ENCODE results near the gene RELT. TPM values are rescaled to one million over a fixed set of nuclear protein-coding genes. Genes with fewer than 3 reads are reported as not detected.

The RELT gene
- total RNA-seq, 1 experiment from 2014 or later = 13.8 TPM

GRCh38 chr11:73399159-73399590 is 23.0 kb downstream of the RELT start:
- Histone ChIP-seq H3K9ac (ENCODE audit: low read length) (no peak overlapping the region), H3K4me1 (ENCODE audit: control insufficient read depth in 1 of 2, insufficient read depth in 2 of 2, low read length in 2 of 2) (no peaks in the 10 kb centered on the region), H3K79me2 (ENCODE audit: insufficient read depth, low read length) (no peaks in the 10 kb centered on the region), H3K36me3 (ENCODE audit: control insufficient read depth in 1 of 2, insufficient read depth in 2 of 2, low read length in 2 of 2) (peaks cover 2 to 8% of the 10 kb centered on the region in 2 experiments; a peak in 2 of 4 replicates), H3K27me3 (ENCODE audit: insufficient read depth, low read length) (no peaks in the 10 kb centered on the region), H4K20me1 (ENCODE audit: insufficient read depth) (no peaks in the 10 kb centered on the region), H3K4me3 (replicated peaks in 1 of 2; ENCODE audit: low read depth in 1 of 2, low read length in 2 of 2) (no peak overlapping the region), H3K4me2 (ENCODE audit: low read length) (no peak overlapping the region), H3K9me2 (ENCODE audit: insufficient read depth) (no peaks in the 10 kb centered on the region), H3K27ac (ENCODE audit: low read depth, low read length) (no peak overlapping the region), H3K9me3 (ENCODE audit: control insufficient read depth in 1 of 2, insufficient read depth in 1 of 2, low read depth in 1 of 2, low read length in 2 of 2) (no peaks in the 10 kb centered on the region), H2AFZ (ENCODE audit: low read depth, low read length, poor library complexity, severe bottlenecking) (no peak overlapping the region)
- ChIA-PET CTCF (interaction anchor here (0.9 to 1.0 kb wide), 3 partner anchors 48 to 261 kb away, joined by 3 to 4 read pairs (median 3); no protein-coding TSS in a partner anchor), POLR2A (no interaction called here), RAD21 (ENCODE audit: low non-redundant PET in 1 of 2, low total read pairs in 2 of 2, uncharacterized antibody in 2 of 2, unreplicated experiment in 2 of 2) (no interaction called here)
- BruUV-seq (replicated peaks) = no TSS peak
- DNase-seq (ENCODE audit: low read depth, low spot score) (no peak), ATAC-seq (no peak)
- intact Hi-C loops (cut with micrococcal nuclease) = no loop called here
- TF ChIP-seq SP1 (IDR thresholded peaks at IDR 0.05; ENCODE audit: low read depth) = no peak
- no peak for TF ChIP-seq SIN3A (IDR thresholded peaks at IDR 0.05; ENCODE audit: low read depth)

- H3K9me3 ChIP-seq (ENCODE audit: control insufficient read depth in 1 of 2, insufficient read depth in 1 of 2, low read depth in 1 of 2, low read length in 2 of 2) = no peaks in the 10 kb centered on the region
- ChIA-PET CTCF (interaction anchor here (0.8 to 1.7 kb wide), 3 partner anchors 48 to 532 kb away, joined by 3 to 6 read pairs (median 4); no protein-coding TSS in a partner anchor), POLR2A (no interaction called here), RAD21 (ENCODE audit: low non-redundant PET in 1 of 2, low total read pairs in 2 of 2, uncharacterized antibody in 2 of 2, unreplicated experiment in 2 of 2) (no interaction called here)
- no peak overlapping the region for H3K4me2 ChIP-seq (ENCODE audit: low read length)
- intact Hi-C loops (cut with micrococcal nuclease) = no loop called here
- no peak overlapping the region for H2AFZ ChIP-seq (ENCODE audit: low read depth, low read length, poor library complexity, severe bottlenecking)
- H3K4me1 ChIP-seq (ENCODE audit: control insufficient read depth in 1 of 2, insufficient read depth in 2 of 2, low read length in 2 of 2) = no peaks in the 10 kb centered on the region
- H3K4me3 ChIP-seq (replicated peaks in 1 of 2; ENCODE audit: low read depth in 1 of 2, low read length in 2 of 2) = no peak overlapping the region
- no peaks in the 10 kb centered on the region for H3K9me2 ChIP-seq (ENCODE audit: insufficient read depth)
- DNase-seq (ENCODE audit: low read depth, low spot score) (no peak), ATAC-seq (no peak)
- no peaks in the 10 kb centered on the region for H4K20me1 ChIP-seq (ENCODE audit: insufficient read depth)
- no TSS peak for BruUV-seq (replicated peaks)
- no peaks in the 10 kb centered on the region for H3K27me3 ChIP-seq (ENCODE audit: insufficient read depth, low read length)
- peaks cover 0 to 3% of the 10 kb centered on the region in 2 experiments; a peak in 2 of 4 replicates for H3K36me3 ChIP-seq (ENCODE audit: control insufficient read depth in 1 of 2, insufficient read depth in 2 of 2, low read length in 2 of 2)
- no peak overlapping the region for H3K9ac ChIP-seq (ENCODE audit: low read length)
- H3K27ac ChIP-seq (ENCODE audit: low read depth, low read length) = no peak overlapping the region
- no peaks in the 10 kb centered on the region for H3K79me2 ChIP-seq (ENCODE audit: insufficient read depth, low read length)
- no peak for TF ChIP-seq POLR2AphosphoS5 (IDR thresholded peaks at IDR 0.05; ENCODE audit: low read depth, low read length)
- no peak for TF ChIP-seq MAX (IDR thresholded peaks at IDR 0.05)
- no peak for TF ChIP-seq CTCF (IDR thresholded peaks at IDR 0.05 in 2 of 3, conservative IDR thresholded peaks at IDR 0.05 in 1 of 3; ENCODE audit: borderline replicate concordance in 1 of 3, insufficient read depth in 1 of 3, low read depth in 2 of 3, low read length in 2 of 3)
- TF ChIP-seq EGR1 (IDR thresholded peaks at IDR 0.05; ENCODE audit: low read depth) = no peak
- no peak for TF ChIP-seq EZH2 (IDR thresholded peaks at IDR 0.05)
- no peak for TF ChIP-seq CEBPB (IDR thresholded peaks at IDR 0.05; ENCODE audit: low read depth)
- no peak for TF ChIP-seq POLR2A (IDR thresholded peaks at IDR 0.05; ENCODE audit: borderline replicate concordance, extremely low read depth, insufficient read depth, insufficient read length)
- no peak for TF ChIP-seq YY1 (IDR thresholded peaks at IDR 0.05; ENCODE audit: extremely low read depth, insufficient replicate concordance, low read depth, low read length)
- no peak for TF ChIP-seq EZH2phosphoT487 (IDR thresholded peaks at IDR 0.05; ENCODE audit: borderline replicate concordance)
- TF ChIP-seq JUND (IDR thresholded peaks at IDR 0.05) = no peak
- TF ChIP-seq REST (IDR thresholded peaks at IDR 0.05; ENCODE audit: low read depth) = no peak
- no peak for TF ChIP-seq SP1 (IDR thresholded peaks at IDR 0.05; ENCODE audit: low read depth)
- no peak for TF ChIP-seq RAD21 (IDR thresholded peaks at IDR 0.05; ENCODE audit: low read depth)
- no peak for TF ChIP-seq CBX3 (IDR thresholded peaks at IDR 0.05; ENCODE audit: low read depth)
- TF ChIP-seq ZFX (IDR thresholded peaks at IDR 0.05) = no peak
- TF ChIP-seq ATF3 (IDR thresholded peaks at IDR 0.05) = no peak
These were observed 23.4 kb downstream of the RELT start for GRCh38 chr11:73399636-73400035.
